GM21576 (cell line): ENCODE results near the gene DCAF7.

Source experiments
- ATAC-seq: cut with Tn5 transposase; IDR thresholded peaks from one replicate; pipeline ENCODE4 v1.9.1; 2021; ENCODE audit warnings: mild to moderate bottlenecking, moderate library complexity; ENCODE audit not compliant: unreplicated experiment

Gene DCAF7

DNA sequence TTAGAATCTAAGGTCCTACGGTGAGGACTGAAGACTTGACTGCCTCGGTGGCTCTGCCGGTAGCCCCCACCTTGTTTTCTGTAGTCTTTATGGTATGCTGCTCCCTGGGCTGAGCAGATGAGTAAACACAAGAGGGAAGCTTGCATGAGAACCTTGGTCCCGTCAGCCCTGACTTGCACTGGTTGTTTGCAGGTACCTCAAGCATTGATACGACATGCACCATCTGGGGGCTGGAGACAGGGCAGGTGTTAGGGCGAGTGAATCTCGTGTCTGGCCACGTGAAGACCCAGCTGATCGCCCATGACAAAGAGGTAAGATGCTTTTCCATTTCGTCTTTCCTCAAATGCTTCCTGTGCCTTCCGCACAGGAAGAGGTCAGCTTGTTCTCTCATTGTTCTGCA is 29.4 kb downstream of the DCAF7 start:
- ATAC-seq: no peak

DNA sequence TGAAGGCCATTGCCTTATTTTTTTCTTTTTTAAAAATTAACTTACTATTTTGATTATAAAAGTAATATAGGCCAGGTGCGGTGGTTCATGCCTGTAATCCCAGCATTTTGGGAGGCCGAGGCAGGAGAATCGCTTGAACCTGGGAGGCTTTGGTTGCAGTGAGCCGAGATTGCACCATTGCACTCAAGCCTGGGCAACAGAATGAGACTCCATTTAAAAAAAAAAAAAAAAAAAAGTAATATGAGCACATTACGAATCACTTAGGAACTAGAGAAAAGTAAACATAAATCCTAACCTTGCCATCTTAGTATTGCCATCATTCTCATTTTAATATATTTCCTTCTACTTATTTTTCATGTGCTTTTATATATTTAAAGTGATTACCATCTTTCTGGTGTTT is 37.5 kb downstream of the DCAF7 start:
- ATAC-seq: no peak

DNA sequence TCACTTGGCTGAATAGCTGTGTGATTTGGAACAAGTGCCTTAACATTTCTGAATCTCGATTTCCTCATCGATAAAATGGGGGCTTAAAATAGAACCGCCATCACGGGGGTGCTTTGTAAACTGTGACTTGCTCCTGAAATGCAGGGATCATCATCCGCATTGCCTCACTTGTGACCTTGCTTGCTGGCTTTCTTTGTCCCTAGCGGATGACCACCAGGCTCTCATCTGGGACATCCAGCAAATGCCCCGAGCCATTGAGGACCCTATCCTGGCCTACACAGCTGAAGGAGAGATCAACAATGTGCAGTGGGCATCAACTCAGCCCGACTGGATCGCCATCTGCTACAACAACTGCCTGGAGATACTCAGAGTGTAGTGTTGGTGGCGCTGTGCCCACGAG is 38.5 kb downstream of the DCAF7 start:
- no peak for ATAC-seq

DNA sequence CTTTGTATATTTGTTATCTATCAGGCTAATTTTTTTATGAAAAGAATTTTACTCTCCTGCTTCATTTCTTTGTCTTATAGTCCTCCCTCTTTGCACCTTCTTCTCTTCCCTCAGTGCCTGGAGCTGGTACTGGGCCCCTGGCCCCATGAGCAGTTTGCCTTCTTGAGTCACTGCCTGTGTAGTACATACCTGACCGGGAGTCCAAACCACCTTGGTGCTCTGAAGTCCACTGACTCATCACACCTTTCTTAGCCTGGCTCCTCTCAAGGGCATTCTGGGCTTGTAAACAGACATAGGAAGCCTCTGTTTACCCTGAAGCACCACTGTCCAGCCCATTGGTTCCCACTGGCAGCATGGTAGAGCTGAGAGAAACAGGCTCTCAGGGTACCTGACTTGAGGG is 39.4 kb downstream of the DCAF7 start:
- ATAC-seq: no peak

- no peak for ATAC-seq
These were observed 42.5 kb downstream of the DCAF7 start for GRCh38 chr17:63592797-63593196.

DNA sequence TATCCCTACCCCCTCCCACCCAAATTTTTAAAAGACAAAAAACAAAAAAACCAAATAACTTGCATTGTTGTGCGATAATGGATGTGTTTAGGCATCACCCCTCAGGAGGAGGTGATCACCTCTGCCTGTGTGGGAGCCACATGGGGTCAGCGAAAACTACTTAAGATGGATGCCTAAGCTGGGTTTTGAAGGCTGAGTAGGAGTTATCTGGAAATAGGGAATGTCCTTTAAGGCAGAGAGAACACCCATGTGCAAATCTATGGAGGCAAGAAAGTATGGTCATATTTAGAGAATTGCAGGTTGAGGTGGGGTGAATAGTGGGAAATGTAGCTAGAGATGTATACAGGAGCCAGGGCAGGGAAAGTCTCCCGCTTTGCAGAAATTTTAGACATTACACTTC is 44.9 kb downstream of the DCAF7 start:
- no peak for ATAC-seq

DNA sequence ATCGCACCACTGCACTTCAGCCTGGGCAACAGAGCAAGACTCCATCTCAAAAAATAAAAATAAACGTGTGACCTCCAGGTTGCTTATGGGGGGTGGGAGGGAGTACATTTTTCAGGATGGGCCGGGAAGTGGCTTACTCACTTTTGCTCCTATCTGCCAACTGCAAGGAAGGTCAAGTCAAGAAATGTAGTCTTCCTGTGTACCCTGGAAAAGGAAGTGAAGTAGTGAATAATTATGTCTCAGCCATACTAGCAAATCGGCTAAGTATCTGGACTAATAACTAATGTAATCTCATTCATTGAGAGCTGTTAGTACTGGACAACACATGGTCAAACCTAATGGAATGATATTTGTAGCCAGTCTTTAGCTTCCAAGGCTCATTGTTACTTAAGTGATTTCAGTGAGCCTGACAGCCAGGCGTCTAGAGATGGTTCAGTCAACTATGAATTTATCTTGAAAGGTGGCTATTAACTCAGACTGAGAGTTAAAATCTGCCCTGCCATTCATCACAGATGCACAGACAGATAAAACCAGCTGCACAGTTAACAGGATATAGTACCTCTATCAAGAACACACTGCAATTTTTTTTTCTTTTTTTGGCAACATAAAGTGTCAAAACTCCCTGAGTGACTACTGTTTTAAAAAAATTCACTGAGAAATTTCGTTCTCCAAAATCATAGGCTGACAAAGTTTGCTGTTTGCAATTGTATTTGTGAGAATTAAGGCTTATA is 46.7 kb downstream of the DCAF7 start:
- no peak for ATAC-seq

GRCh38 chr17:63598281-63598680 is 48.0 kb downstream of the DCAF7 start:
- no peak for ATAC-seq

GRCh38 chr17:63600569-63601438 is 50.5 kb downstream of the DCAF7 start, which contains the start of gene TACO1:
TSS of gene TACO1 (plus strand) at chr17:63600895. CDS start at chr17:63601084, 189 bp downstream.
- peak; percentile 78 for ATAC-seq

- ATAC-seq: no peak
These were observed 51.4 kb downstream of the DCAF7 start for GRCh38 chr17:63601439-63602371.

DNA sequence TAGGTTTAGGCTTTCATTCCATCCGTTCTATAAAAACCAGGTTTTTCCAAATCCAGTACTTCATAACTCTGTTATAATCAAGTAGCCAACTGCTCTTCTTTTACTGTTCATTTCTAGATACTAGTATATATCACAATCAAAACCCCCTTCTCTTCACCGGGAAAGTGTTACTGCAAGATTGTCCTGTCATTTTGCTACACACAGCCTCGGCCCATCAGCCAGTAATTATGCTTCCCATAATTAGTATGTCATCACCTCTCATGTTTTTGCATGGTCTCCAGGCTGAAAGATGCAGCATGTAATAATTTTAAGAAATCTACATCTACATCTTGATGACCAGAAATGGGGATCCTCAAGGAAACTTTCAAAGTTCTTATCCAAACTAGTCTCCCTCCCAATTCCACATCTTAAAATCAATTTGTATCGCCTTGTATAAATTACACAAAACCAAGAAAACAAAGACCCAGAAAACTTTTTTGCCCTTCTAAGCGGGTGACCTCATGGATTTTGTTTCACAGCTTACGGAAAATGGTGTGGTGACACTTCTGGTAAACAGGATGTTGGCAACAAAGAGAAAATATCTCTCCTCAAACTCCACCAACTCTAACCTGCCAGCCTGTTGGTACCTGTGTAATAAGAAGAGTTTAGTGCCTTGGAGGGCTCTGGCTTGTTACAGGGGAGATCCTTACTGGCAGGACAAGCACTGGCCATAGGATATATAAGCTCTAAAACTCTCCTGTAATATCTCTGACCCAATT is 59.7 kb downstream of the DCAF7 start:
- no peak for ATAC-seq

DNA sequence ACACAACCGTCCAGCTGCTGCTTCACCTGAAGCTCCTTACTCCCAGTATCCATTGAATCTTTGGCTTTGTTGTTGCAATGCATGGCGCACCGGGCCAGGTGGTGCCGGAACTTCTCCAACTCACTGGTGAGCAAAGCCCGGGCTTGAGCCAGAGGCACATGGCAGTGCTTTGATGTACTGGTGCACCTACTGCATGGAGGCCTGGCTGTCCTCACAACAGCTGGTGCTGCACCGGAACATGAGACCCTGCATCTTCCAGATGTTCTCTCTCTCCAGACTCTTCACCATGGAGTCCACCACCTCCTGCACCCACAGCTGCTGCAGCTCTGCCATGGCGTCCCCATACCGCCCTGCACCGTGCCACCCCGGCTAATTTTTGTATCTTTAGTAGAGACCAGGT is 60.6 kb downstream of the DCAF7 start:
- ATAC-seq: no peak

GRCh38 chr17:63611354-63611753 is 61.1 kb downstream of the DCAF7 start:
- ATAC-seq: no peak

- ATAC-seq: no peak
These were observed 63.4 kb downstream of the DCAF7 start for GRCh38 chr17:63613663-63614062.

GRCh38 chr17:63621229-63621683 is 71.0 kb downstream of the DCAF7 start:
- no peak for ATAC-seq

- peak; percentile 89 for ATAC-seq
These were observed 71.7 kb downstream of the DCAF7 start, which contains the start of gene MAP3K3 for GRCh38 chr17:63621684-63622573. TSS of gene MAP3K3 (plus strand) at chr17:63622417. CDS start at chr17:63622760, 343 bp downstream.

GRCh38 chr17:63622574-63623390 is 72.5 kb downstream of the DCAF7 start:
- ATAC-seq: peak; percentile 22
